NCI-H460 (cell line): ENCODE data around the gene MYH10. TPM values are rescaled to one million over a fixed set of nuclear protein-coding genes. Genes with fewer than 3 reads are reported as not detected.
A peak's percentile ranks its signal among the peaks of the same experiment; 100 is the strongest.
"Not testable (repeated sequence)": the region's sequence is repeated elsewhere in the genome, so short reads cannot be mapped to it uniquely, and the experiment has no call there.

ENCODE experiments used
- DNase-seq: peaks from one replicate; pipeline ENCODE4 v3.0.0-alpha.2; 2016; ENCODE audit warnings: low read depth; ENCODE audit errors: extremely low read depth
- total RNA-seq: library from RNA; depleted of rRNA; stranded (reverse); fragments of >200 nt; shearing (Covaris generic); gene quantifications from 2 replicates; pipeline ENCODE4 v1.2.3, GENCODE V29; 2014

The MYH10 gene
- total RNA-seq, 1 experiment from 2014 or later, result 8.0 TPM

GRCh38 chr17:8558144-8558543 is 72.4 kb downstream of the MYH10 start:
- no peak for DNase-seq

- DNase-seq, result no peak
Observed at GRCh38 chr17:8557176-8557806, 73.2 kb downstream of the MYH10 start.

GRCh38 chr17:8556074-8556473 is 74.5 kb downstream of the MYH10 start:
- peak; percentile 34 for DNase-seq

- no peak for DNase-seq
Observed at GRCh38 chr17:8555062-8555461, 75.5 kb downstream of the MYH10 start.

GRCh38 chr17:8552577-8553320 is 77.8 kb downstream of the MYH10 start:
- DNase-seq, result no peak

- peak; percentile 77 for DNase-seq
Observed at GRCh38 chr17:8542599-8543502, 87.7 kb downstream of the MYH10 start.

- DNase-seq, result not testable (repeated sequence)
Observed at GRCh38 chr17:8539976-8540375, 90.5 kb downstream of the MYH10 start.

- no peak for DNase-seq
Observed at GRCh38 chr17:8537734-8538133, 92.8 kb downstream of the MYH10 start.

- no peak for DNase-seq
Observed at GRCh38 chr17:8534498-8535188, 95.9 kb downstream of the MYH10 start.

- no peak for DNase-seq
Observed at GRCh38 chr17:8532021-8532420, 98.5 kb downstream of the MYH10 start.

GRCh38 chr17:8522577-8522976 is 107.9 kb downstream of the MYH10 start:
- no peak for DNase-seq

- DNase-seq, result no peak
Observed at GRCh38 chr17:8520981-8521380, 109.5 kb downstream of the MYH10 start.

- no peak for DNase-seq
Observed at GRCh38 chr17:8518850-8519249, 111.7 kb downstream of the MYH10 start.

- DNase-seq, result no peak
Observed at GRCh38 chr17:8518326-8518725, 112.2 kb downstream of the MYH10 start.

GRCh38 chr17:8514801-8515200 is 115.7 kb downstream of the MYH10 start:
- no peak for DNase-seq

GRCh38 chr17:8506145-8506544 is 124.4 kb downstream of the MYH10 start:
- DNase-seq, result no peak

- DNase-seq, result no peak
Observed at GRCh38 chr17:8504460-8505207, 125.9 kb downstream of the MYH10 start.

- no peak for DNase-seq
Observed at GRCh38 chr17:8503807-8504206, 126.7 kb downstream of the MYH10 start.

GRCh38 chr17:8503368-8503767 is 127.2 kb downstream of the MYH10 start:
- no peak for DNase-seq

GRCh38 chr17:8502126-8502525 is 128.4 kb downstream of the MYH10 start:
- no peak for DNase-seq
